NCI-H69 (cell line): ENCODE results near the gene KCNN1.
"Not testable (repeated sequence)": the region's sequence is repeated elsewhere in the genome, so short reads cannot be mapped to it uniquely, and the experiment has no call there.

Experiments used
- DNase-seq: peaks from one replicate; lab custom pipeline; 2025; lab: John Stamatoyannopoulos, UW

Gene KCNN1

GRCh38 chr19:18001777-18002345 lies 35.0 kb downstream of the KCNN1 start:
- DNase-seq: no peak

GRCh38 chr19:18002347-18002850 lies 35.5 kb downstream of the KCNN1 start:
- no peak for DNase-seq

GRCh38 chr19:18005750-18006149 lies 38.8 kb downstream of the KCNN1 start:
- DNase-seq: not testable (repeated sequence)

GRCh38 chr19:18007044-18007916 lies 40.4 kb downstream of the KCNN1 start:
- DNase-seq: peak; percentile 85

- DNase-seq: peak; percentile 97
These were observed 41.2 kb downstream of the KCNN1 start, which contains the start of gene ARRDC2 for GRCh38 chr19:18007917-18008673. Gene ARRDC2 (plus strand): TSS chr19:18008170. CDS start chr19:18008311, 141 bp downstream.

GRCh38 chr19:18008814-18009213 lies 41.9 kb downstream of the KCNN1 start:
- no peak for DNase-seq

- DNase-seq: no peak
These were observed 42.6 kb downstream of the KCNN1 start for GRCh38 chr19:18009412-18010066.

- DNase-seq: no peak
These were observed 43.2 kb downstream of the KCNN1 start for GRCh38 chr19:18010149-18010548.

GRCh38 chr19:18013210-18014111 lies 46.6 kb downstream of the KCNN1 start:
- DNase-seq: no peak

GRCh38 chr19:18014197-18014596 lies 47.3 kb downstream of the KCNN1 start:
- DNase-seq: no peak

GRCh38 chr19:18016209-18016910 lies 49.5 kb downstream of the KCNN1 start:
- no peak for DNase-seq

GRCh38 chr19:18017275-18018083 lies 50.6 kb downstream of the KCNN1 start:
- DNase-seq: no peak

- peak; percentile 25 for DNase-seq
These were observed 53.5 kb downstream of the KCNN1 start for GRCh38 chr19:18020212-18021085.

- peak; percentile 40 for DNase-seq
These were observed 54.3 kb downstream of the KCNN1 start for GRCh38 chr19:18021121-18021755.

- peak; percentile 87 for DNase-seq
These were observed 56.8 kb downstream of the KCNN1 start for GRCh38 chr19:18023622-18024251.

- DNase-seq: no peak
These were observed 60.2 kb downstream of the KCNN1 start for GRCh38 chr19:18027151-18027550.

- DNase-seq: peak; percentile 98
These were observed 62.9 kb downstream of the KCNN1 start for GRCh38 chr19:18029617-18030338.
